ENCODE data around the gene KPNB1.

DNA sequence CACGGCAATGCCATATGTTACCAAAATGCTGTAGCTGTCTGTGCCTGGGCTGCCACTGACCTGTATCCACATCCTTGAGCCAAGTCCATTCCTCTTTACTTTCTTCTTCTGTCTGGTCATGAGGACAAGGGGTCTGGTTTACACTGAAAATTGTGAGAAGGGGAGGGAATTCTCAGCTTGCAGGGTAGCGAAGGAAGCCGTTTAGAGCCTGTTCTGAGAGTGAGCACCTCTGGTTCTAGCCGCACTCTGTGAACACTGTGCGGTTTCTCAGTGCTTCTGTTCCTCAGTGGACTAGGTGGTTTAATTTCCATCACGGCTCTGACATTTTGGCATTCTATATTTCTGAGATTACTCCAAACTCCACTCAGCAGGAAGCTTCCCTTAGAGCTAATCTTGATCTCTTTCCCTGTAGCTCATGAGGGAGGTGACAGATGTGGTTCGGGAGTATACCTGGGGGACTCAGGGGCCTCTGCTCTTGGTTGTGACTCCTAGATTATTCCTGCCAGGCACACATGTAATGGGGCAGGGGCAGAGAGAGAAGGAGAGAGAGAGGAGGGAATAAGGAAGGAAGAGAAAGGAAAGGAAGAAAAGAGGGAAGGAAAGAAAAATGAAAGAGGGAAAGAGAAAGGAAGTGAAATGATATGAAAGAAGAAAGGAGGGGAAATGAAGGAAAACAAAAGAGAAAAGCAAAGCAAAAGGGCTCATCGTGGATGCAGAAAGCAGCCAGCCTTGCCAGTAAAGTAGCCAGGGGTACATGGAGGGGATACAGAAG, 69.1 kb downstream of the KPNB1 start:
- TF ChIP-seq CEBPB (IDR thresholded peaks at IDR 0.05; ENCODE audit: low read depth, low read length) (no peak), POLR2A (IDR thresholded peaks at IDR 0.05; ENCODE audit: low read depth, low read length) (no peak), CHD1 (IDR thresholded peaks at IDR 0.05; ENCODE audit: low read depth, low read length) (no peak), NFE2L2 (IDR thresholded peaks at IDR 0.05; ENCODE audit: low read depth, low read length) (no peak), MAZ (IDR thresholded peaks at IDR 0.05; ENCODE audit: borderline replicate concordance, low read depth, low read length) (no peak), SMC3 (IDR thresholded peaks at IDR 0.05; ENCODE audit: low read depth, low read length) (no peak), BHLHE40 (IDR thresholded peaks at IDR 0.05; ENCODE audit: low read depth, low read length) (no peak), MAFK (IDR thresholded peaks at IDR 0.05; ENCODE audit: low read depth, low read length) (no peak), RAD21 (IDR thresholded peaks at IDR 0.05; ENCODE audit: low read length) (no peak)
- TF ChIP-seq, protein P1, sequence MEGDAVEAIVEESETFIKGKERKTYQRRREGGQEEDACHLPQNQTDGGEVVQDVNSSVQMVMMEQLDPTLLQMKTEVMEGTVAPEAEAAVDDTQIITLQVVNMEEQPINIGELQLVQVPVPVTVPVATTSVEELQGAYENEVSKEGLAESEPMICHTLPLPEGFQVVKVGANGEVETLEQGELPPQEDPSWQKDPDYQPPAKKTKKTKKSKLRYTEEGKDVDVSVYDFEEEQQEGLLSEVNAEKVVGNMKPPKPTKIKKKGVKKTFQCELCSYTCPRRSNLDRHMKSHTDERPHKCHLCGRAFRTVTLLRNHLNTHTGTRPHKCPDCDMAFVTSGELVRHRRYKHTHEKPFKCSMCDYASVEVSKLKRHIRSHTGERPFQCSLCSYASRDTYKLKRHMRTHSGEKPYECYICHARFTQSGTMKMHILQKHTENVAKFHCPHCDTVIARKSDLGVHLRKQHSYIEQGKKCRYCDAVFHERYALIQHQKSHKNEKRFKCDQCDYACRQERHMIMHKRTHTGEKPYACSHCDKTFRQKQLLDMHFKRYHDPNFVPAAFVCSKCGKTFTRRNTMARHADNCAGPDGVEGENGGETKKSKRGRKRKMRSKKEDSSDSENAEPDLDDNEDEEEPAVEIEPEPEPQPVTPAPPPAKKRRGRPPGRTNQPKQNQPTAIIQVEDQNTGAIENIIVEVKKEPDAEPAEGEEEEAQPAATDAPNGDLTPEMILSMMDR (conservative IDR thresholded peaks at IDR 0.05; ENCODE audit: low read depth, low read length), result no peak

All from IMR-90 (cell line).